ENCODE measurements around the gene NMD3. TPM values are rescaled to one million over a fixed set of nuclear protein-coding genes. Genes with fewer than 3 reads are reported as not detected.
"Not testable (repeated sequence)": the region's sequence is repeated elsewhere in the genome, so short reads cannot be mapped to it uniquely, and the experiment has no call there.

Gene NMD3
- total RNA-seq, 1 donor from 2014 or later = 125 TPM

- no peak for DNase-seq (ENCODE audit: low read depth, low spot score)
These were observed 54.8 kb downstream of the NMD3 start for GRCh38 chr3:161275919-161276318.

GRCh38 chr3:161282387-161282786, 61.3 kb downstream of the NMD3 start:
- not testable (repeated sequence) for DNase-seq (ENCODE audit: low read depth, low spot score)

GRCh38 chr3:161284989-161285388, 63.9 kb downstream of the NMD3 start:
- no peak for DNase-seq (ENCODE audit: low read depth, low spot score)

- no peak for DNase-seq (ENCODE audit: low read depth, low spot score)
These were observed 68.1 kb downstream of the NMD3 start for GRCh38 chr3:161289174-161289573.

GRCh38 chr3:161291191-161291901, 70.2 kb downstream of the NMD3 start:
- no peak for DNase-seq (ENCODE audit: low read depth, low spot score)

GRCh38 chr3:161293381-161293780, 72.3 kb downstream of the NMD3 start:
- no peak for DNase-seq (ENCODE audit: low read depth, low spot score)

GRCh38 chr3:161295325-161295724, 74.2 kb downstream of the NMD3 start:
- no peak for DNase-seq (ENCODE audit: low read depth, low spot score)

GRCh38 chr3:161296814-161297213, 75.7 kb downstream of the NMD3 start:
- no peak for DNase-seq (ENCODE audit: low read depth, low spot score)

Other genes starting within 250 kb of the NMD3 start
- gene B3GALNT1, start 116.0 kb upstream of the NMD3 start, total RNA-seq = 38.7 and 41.2 TPM in 2 replicates
- not detected in 2 replicates for gene SPTSSB, start 150.2 kb downstream of the NMD3 start, total RNA-seq

All from pulmonary artery endothelial cell (primary cell).